Gastrocnemius medialis (tissue), 4 donors: Measurements from ENCODE around the gene DYNLRB1. TPM values are rescaled to one million over a fixed set of nuclear protein-coding genes. Genes with fewer than 3 reads are reported as not detected.

Experiments
- ATAC-seq, 2 donors: fragments of 150-250 bp; one replicate each; pipeline ENCODE4 v1.9.1; 2016
- DNase-seq, 2 donors: peaks; one replicate each; pipeline ENCODE4 v3.0.0-alpha.2; 2019
- H3K27ac ChIP-seq, 4 donors: fragments of 200-600 bp; sonication (generic); 1 replicate in 1 of 4; 2 replicates in 3 of 4; pipeline ENCODE4 v1.5.1; 2016 to 2018; ENCODE audit warnings: mild to moderate bottlenecking in 2 of 4, moderate library complexity in 1 of 4
- H3K27me3 ChIP-seq, 3 donors: fragments of 200-600 bp; sonication (generic) in 2 of 3; 1 replicate in 1 of 3; 2 replicates in 2 of 3; pipeline versions ENCODE4 v1.5.1 to v1.6.0; 2016 to 2019; ENCODE audit warnings: mild to moderate bottlenecking in 1 of 3, moderate library complexity in 1 of 3
- H3K36me3 ChIP-seq, 2 donors: fragments of 200-600 bp; sonication (generic) in 1 of 2; one replicate each; pipeline ENCODE4 v1.5.1; 2017 to 2018
- H3K4me1 ChIP-seq, 2 donors: fragments of 200-600 bp; sonication (generic) in 1 of 2; one replicate each; pipeline ENCODE4 v1.5.1; 2016 to 2017; ENCODE audit warnings: mild to moderate bottlenecking in 2 of 2
- H3K4me3 ChIP-seq, 4 donors: fragments of 200-600 bp; sonication (generic) in 3 of 4; 1 replicate in 1 of 4; 2 replicates in 3 of 4; pipeline ENCODE4 v1.5.1; 2016 to 2019; ENCODE audit warnings: mild to moderate bottlenecking in 2 of 4
- H3K9me3 ChIP-seq, 3 donors: fragments of 200-600 bp; sonication (generic) in 2 of 3; 1 replicate in 1 of 3; 2 replicates in 2 of 3; pipeline ENCODE4 v1.5.1; 2016 to 2019
- POLR2A ChIP-seq, 2 donors: fragments of 450-650 bp; IDR thresholded peaks; one replicate each; pipeline ENCODE4 v1.6.1; 2017; ENCODE audit warnings: antibody characterized with exemption in 2 of 2, mild to moderate bottlenecking in 2 of 2, moderate library complexity in 2 of 2
- in situ Hi-C, 4 donors: fragments of 200-750 bp; cut with MboI; loops; one replicate each; pipeline versions ENCODE4 v1.15.0 to v1.8.0; 2017; ENCODE audit warnings: low sequenced_read_pairs in 4 of 4
- intact Hi-C: fragments of 100-400 bp; cut with DNase I; formaldehyde crosslinking; loops from one replicate; pipeline ENCODE4 v1.15.1; 2023; ENCODE audit warnings: low total_unique reads
- total RNA-seq, 4 donors: library from RNA; depleted of rRNA; stranded (reverse); fragments of >200 nt; gene quantifications; one replicate each; pipeline versions ENCODE4 v1.1.0 to v1.2.3, GENCODE V29; 2016
- TF ChIP-seq, protein P1 (sequence below), 5 experiments: fragments of 450-650 bp in 3 of 5; fragments of 200-600 bp in 2 of 5; sonication (generic) in 2 of 5; IDR thresholded peaks in 4 of 5; conservative IDR thresholded peaks in 1 of 5; 1 replicate in 4 of 5; 2 replicates in 1 of 5; pipeline ENCODE4 v1.5.1; 2016 to 2019; ENCODE audit warnings: antibody characterized with exemption in 5 of 5, mild to moderate bottlenecking in 3 of 5, moderate library complexity in 3 of 5

DYNLRB1 gene
- total RNA-seq, 4 donors from 2014 or later = 115 to 216 (median 142) TPM

DNA sequence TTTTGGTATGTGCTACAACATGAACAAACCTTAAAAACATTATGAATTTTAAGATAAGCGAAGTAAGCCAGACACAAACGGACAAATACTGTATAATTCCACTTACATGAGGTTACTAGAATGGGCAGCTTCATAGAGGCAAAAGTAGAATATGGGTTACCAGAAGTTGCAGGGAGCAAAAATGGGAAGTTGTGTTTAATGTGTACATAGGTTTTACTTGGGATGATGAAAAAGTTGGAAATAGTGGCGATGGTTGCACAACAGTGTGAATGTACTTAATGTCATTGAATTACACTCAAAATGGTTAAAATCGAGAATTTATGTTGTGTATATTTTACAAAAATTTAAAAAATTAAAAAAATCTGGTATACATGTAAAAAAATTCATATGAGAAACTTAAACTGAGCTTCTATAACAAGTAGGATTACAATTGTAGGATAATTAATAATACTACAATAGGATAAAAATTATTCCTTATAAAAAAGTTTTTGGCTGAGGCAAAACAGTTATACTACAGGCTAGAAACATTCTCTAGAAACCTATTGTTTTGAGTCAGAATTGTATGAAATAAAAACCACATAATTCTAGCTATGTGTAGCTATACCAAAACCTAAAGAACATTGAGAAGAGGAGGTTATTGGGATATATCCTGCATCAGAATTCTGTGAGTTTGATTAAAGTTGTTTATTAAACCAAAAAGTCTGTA lies 24.8 kb upstream of the DYNLRB1 start:
- H3K27me3 ChIP-seq = no peaks in the 10 kb centered on the region
- intact Hi-C loops = no loop called here
- no peaks in the 10 kb centered on the region for H3K9me3 ChIP-seq
- H3K4me1 ChIP-seq = peaks cover 0 to 11% of the 10 kb centered on the region in 2 donors
- H3K27ac ChIP-seq = no peak overlapping the region
- no peak for DNase-seq
- peaks cover 0 to 58% of the 10 kb centered on the region in 2 donors for H3K36me3 ChIP-seq
- TF ChIP-seq, protein P1, sequence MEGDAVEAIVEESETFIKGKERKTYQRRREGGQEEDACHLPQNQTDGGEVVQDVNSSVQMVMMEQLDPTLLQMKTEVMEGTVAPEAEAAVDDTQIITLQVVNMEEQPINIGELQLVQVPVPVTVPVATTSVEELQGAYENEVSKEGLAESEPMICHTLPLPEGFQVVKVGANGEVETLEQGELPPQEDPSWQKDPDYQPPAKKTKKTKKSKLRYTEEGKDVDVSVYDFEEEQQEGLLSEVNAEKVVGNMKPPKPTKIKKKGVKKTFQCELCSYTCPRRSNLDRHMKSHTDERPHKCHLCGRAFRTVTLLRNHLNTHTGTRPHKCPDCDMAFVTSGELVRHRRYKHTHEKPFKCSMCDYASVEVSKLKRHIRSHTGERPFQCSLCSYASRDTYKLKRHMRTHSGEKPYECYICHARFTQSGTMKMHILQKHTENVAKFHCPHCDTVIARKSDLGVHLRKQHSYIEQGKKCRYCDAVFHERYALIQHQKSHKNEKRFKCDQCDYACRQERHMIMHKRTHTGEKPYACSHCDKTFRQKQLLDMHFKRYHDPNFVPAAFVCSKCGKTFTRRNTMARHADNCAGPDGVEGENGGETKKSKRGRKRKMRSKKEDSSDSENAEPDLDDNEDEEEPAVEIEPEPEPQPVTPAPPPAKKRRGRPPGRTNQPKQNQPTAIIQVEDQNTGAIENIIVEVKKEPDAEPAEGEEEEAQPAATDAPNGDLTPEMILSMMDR (IDR thresholded peaks at IDR 0.05 in 4 of 5, conservative IDR thresholded peaks at IDR 0.05 in 1 of 5) = no peak
- TF ChIP-seq POLR2A (IDR thresholded peaks at IDR 0.05) = no peak
- in situ Hi-C loops = no loop called here
- H3K4me3 ChIP-seq = no peak overlapping the region
- ATAC-seq = no peak

DNA sequence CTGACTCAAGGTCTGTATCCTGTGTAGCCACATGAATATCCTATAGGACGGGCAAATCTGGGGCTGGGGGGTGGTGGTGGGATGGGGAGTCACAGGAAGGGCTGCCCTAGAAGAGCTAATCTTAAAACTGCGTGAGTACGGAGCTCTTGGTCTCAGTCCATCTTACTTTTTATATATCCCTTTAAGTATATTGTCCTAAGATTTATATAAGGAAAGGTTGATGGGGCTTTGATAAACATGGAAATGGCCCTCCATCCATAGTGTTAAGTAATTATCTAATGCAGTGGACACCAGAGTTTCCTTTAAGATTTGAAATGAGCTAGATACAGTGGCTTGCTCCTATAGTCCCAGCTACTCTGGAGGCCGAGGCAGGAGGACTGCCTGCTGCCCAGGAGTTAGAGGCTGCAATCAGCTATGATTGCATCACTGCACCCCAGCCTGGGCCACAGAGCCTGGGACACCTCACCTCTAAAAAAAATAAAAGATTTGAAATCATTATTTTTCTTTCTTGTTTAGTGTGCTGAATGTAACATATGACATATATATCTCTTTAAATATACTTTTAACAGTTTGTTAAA lies 24.2 kb upstream of the DYNLRB1 start:
- H3K27ac ChIP-seq = no peak overlapping the region
- H3K4me1 ChIP-seq = peaks cover 0 to 11% of the 10 kb centered on the region in 2 donors
- in situ Hi-C loops (no loop called here), intact Hi-C loops (no loop called here)
- DNase-seq (no peak), ATAC-seq (no peak)
- no peaks in the 10 kb centered on the region for H3K9me3 ChIP-seq
- H3K36me3 ChIP-seq = peaks cover 0 to 60% of the 10 kb centered on the region in 2 donors
- H3K4me3 ChIP-seq = no peak overlapping the region
- H3K27me3 ChIP-seq = no peaks in the 10 kb centered on the region
- TF ChIP-seq POLR2A (IDR thresholded peaks at IDR 0.05) = no peak
- TF ChIP-seq, protein P1 (IDR thresholded peaks at IDR 0.05 in 4 of 5, conservative IDR thresholded peaks at IDR 0.05 in 1 of 5) = no peak

DNA sequence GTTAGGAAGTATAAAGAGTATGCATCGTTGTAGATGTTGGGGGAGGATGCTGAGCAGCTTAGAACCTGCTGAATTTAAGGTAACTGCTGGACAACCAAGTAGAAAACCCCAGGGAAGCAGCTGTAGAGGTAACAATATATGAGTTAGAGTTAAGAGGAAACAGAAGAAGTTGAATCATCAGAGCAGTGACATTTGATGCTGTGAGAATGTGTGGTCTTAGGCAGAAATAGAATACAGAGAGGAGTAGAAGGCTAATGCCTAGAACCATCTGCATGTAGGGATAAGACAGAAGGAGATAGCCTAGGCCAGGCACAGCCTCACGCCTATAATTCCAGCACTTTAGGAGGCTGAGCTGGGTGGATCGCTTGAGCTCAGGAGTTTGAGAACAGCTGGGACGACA lies 22.6 kb upstream of the DYNLRB1 start:
- H3K9me3 ChIP-seq = no peaks in the 10 kb centered on the region
- intact Hi-C loops = no loop called here
- H3K27ac ChIP-seq = peak overlapping the region in 2 of 4 donors; percentile 9 to 44
- peaks cover 0 to 64% of the 10 kb centered on the region in 2 donors for H3K36me3 ChIP-seq
- DNase-seq (no peak), ATAC-seq (peak; percentile 70 to 80)
- TF ChIP-seq POLR2A (IDR thresholded peaks at IDR 0.05) = no peak
- TF ChIP-seq, protein P1 (IDR thresholded peaks at IDR 0.05 in 4 of 5, conservative IDR thresholded peaks at IDR 0.05 in 1 of 5) = no peak
- peaks cover 0 to 11% of the 10 kb centered on the region in 2 donors for H3K4me1 ChIP-seq
- H3K27me3 ChIP-seq = no peaks in the 10 kb centered on the region
- in situ Hi-C loops = no loop called here
- no peak overlapping the region for H3K4me3 ChIP-seq

DNA sequence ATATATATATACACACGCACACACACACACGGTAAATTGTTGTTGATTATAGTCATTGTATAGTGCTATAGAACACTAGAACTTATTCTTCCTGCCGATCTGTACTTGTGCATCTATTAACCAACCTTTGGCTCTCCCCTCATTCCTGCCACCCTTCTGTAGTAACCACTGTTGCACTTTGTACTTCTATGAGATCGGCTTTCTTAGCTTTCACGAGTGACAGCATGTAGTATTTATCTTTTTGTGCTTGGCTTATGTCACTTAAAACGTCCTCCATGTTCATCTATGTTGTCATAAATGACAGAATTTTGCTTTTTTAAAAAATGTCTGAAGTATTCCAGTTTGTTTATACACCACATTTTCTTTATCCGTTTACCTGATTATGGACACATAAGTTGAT lies 20.9 kb upstream of the DYNLRB1 start:
- DNase-seq (no peak), ATAC-seq (no peak)
- no peaks in the 10 kb centered on the region for H3K27me3 ChIP-seq
- in situ Hi-C loops = no loop called here
- intact Hi-C loops = no loop called here
- peaks cover 0 to 11% of the 10 kb centered on the region in 2 donors for H3K4me1 ChIP-seq
- no peaks in the 10 kb centered on the region for H3K9me3 ChIP-seq
- H3K36me3 ChIP-seq = peaks cover 0 to 48% of the 10 kb centered on the region in 2 donors
- H3K27ac ChIP-seq = no peak overlapping the region
- no peak overlapping the region for H3K4me3 ChIP-seq
- TF ChIP-seq, protein P1 (IDR thresholded peaks at IDR 0.05 in 4 of 5, conservative IDR thresholded peaks at IDR 0.05 in 1 of 5) = no peak
- TF ChIP-seq POLR2A (IDR thresholded peaks at IDR 0.05) = no peak
